Putamen (tissue), 1 donor: ENCODE results near the gene AFDN.

ENCODE experiments used
- DNase-seq: peaks from one replicate; pipeline ENCODE4 v3.0.0-alpha.2; 2016; ENCODE audit warnings: low spot score

AFDN gene

GRCh38 chr6:167794161-167795157 is 32.3 kb upstream of the AFDN start:
- DNase-seq = no peak

- no peak for DNase-seq
Observed at GRCh38 chr6:167795321-167795811, 31.3 kb upstream of the AFDN start.

GRCh38 chr6:167795874-167796191 is 30.9 kb upstream of the AFDN start:
- DNase-seq = no peak

- DNase-seq = peak; percentile 16
Observed at GRCh38 chr6:167796192-167796981, 30.3 kb upstream of the AFDN start.

DNA sequence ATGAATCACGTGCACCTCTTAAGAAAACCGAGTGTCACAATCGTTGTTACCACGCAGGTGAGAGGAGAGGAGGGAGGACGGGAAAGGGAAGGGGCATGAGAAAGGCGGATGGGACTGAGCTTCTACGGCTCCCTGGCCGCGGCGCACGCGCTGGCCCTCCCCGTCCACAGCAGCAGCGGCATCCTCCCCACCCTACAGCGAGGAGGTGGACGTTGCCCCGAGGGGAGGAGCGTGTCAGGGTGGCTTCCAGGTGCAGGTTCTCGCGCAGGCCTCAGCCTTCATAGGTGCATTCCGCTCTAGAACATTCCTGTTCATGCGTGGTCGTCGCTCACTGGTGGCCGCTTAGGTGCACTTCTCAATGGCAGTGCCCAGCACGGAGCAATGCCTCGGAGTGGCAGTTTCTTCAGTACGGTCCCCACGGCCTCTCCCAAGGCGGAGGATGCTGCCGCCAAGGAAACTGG is 29.7 kb upstream of the AFDN start:
- DNase-seq = no peak

GRCh38 chr6:167797476-167798265 is 29.0 kb upstream of the AFDN start:
- no peak for DNase-seq

DNA sequence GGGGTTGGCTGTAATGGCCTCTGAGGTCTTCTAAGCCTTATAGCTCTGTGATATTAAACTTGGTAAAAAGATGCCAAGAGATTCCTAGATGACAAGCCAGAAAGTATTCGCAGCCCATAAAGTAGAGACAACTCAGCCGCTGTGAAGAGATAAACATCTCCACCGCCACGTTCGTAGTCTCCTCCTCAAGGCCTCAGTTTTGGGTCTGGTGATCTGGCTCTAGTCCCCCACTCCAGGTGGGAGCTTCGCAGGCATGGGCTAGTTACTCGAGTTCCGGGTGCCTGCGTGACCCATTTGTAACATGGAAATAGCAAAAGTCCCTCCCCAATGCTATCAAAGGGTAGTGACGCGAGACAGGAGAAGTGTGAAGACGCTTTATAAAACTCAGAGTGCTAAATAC is 28.3 kb upstream of the AFDN start:
- no peak for DNase-seq

DNA sequence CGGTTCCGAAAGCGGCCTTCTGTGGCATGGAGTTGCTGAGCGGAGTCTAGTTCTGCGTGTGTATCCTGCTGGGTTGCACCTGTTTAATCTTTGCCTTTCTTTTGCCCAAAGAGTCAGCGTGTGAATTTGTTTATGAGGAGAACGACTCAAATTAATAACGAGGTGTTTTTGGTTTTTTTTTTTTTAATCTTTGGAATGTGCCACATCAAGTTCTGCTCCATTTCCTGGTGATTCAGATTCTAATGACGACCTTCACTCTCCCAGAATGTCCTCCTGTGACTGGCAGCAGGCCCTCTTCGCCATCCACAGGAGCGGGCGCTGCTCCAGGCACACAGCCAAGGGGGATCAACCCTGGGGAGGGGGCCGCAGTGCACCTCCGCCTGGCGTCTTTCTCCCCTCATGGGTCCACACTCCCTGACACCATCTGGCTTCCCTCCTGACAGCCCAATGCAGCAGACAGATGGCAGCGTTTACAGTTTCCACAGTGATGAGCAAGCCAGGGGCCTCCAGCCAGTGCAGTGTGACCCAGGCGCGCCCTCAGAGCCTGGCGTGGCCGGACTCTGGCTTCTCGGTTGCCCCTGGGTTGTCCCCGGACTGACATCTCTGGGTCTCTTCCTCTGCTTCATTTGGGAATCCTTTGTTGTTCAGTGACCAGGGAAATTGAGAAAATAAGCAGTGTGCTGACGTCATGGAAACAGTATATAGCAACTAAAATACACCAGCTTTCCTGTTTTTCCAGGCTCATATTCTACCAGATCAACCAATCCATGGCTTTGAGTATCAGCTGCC is 27.5 kb upstream of the AFDN start:
- no peak for DNase-seq

GRCh38 chr6:167800549-167800948 is 26.2 kb upstream of the AFDN start:
- no peak for DNase-seq

- DNase-seq = no peak
Observed at GRCh38 chr6:167801263-167801662, 25.4 kb upstream of the AFDN start.

DNA sequence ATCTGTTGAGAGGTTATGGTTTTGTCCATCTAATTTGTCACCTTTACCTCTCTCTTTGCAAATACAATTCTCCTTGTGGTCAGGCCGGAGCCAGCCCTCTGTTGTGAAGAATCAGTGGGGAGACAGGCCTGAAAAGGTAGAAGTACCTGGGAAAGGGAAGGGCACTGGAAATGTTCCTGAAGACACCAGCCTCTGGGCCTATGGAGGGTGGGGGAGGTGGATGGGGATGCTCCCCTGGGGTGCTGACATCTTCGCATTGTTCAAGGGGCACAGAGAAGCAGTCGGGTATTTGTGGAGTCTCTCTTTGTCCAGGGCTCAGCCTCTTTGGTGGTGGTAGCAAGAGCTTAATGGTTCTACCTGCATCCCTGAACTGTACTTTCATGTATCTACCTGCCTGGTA is 24.4 kb upstream of the AFDN start:
- DNase-seq = no peak

- DNase-seq = no peak
Observed at GRCh38 chr6:167803816-167804215, 22.9 kb upstream of the AFDN start.

GRCh38 chr6:167804281-167805013 is 22.3 kb upstream of the AFDN start:
- no peak for DNase-seq

GRCh38 chr6:167805349-167806060 is 21.2 kb upstream of the AFDN start:
- DNase-seq = no peak

- DNase-seq = no peak
Observed at GRCh38 chr6:167806061-167806700, 20.5 kb upstream of the AFDN start.

- no peak for DNase-seq
Observed at GRCh38 chr6:167807200-167807599, 19.5 kb upstream of the AFDN start.

- no peak for DNase-seq
Observed at GRCh38 chr6:167807756-167808155, 19.0 kb upstream of the AFDN start.

DNA sequence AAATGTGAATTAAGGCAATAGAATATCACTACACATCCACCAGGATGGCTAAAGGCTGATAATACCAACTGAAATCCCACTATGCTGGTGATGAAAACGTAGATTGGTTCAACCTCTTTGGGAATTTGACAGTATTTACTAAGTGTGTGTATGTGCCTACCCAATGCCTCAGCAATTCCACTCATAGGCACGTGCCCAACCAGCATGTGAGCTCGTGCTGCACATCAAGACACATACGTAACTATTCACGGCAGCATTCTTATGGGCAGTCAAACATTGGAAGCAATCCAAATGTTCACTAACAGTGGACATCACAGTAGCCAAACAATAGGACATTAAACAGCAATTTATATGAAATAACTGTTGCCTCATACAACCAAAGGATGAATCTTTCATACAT is 15.7 kb upstream of the AFDN start:
- no peak for DNase-seq

- DNase-seq = no peak
Observed at GRCh38 chr6:167811442-167812087, 15.1 kb upstream of the AFDN start.
